Fibroblast of villous mesenchyme (primary cell): ENCODE data around the gene SLC5A3. TPM values are rescaled to one million over a fixed set of nuclear protein-coding genes. Genes with fewer than 3 reads are reported as not detected.

ENCODE experiments used
- DNase-seq: peaks from one replicate; pipeline ENCODE4 v3.0.0-alpha.2; 2010; ENCODE audit warnings: low read depth
- H3K4me3 ChIP-seq: 2 replicates; pipeline ENCODE4 v1.5.1; 2011; ENCODE audit warnings: low read depth, mild to moderate bottlenecking, low read length
- total RNA-seq: library from RNA; depleted of rRNA; stranded (reverse); fragments of >200 nt; gene quantifications from 2 replicates; pipeline ENCODE4 v1.2.3, GENCODE V29; 2012
- TF ChIP-seq, protein P1 (sequence below): IDR thresholded peaks from 2 replicates; pipeline ENCODE4 v1.5.1; 2012; ENCODE audit warnings: low read depth, mild to moderate bottlenecking, low read length; ENCODE audit not compliant: insufficient read depth

SLC5A3 gene
- 31.6 and 142 TPM in 2 replicates for total RNA-seq

DNA sequence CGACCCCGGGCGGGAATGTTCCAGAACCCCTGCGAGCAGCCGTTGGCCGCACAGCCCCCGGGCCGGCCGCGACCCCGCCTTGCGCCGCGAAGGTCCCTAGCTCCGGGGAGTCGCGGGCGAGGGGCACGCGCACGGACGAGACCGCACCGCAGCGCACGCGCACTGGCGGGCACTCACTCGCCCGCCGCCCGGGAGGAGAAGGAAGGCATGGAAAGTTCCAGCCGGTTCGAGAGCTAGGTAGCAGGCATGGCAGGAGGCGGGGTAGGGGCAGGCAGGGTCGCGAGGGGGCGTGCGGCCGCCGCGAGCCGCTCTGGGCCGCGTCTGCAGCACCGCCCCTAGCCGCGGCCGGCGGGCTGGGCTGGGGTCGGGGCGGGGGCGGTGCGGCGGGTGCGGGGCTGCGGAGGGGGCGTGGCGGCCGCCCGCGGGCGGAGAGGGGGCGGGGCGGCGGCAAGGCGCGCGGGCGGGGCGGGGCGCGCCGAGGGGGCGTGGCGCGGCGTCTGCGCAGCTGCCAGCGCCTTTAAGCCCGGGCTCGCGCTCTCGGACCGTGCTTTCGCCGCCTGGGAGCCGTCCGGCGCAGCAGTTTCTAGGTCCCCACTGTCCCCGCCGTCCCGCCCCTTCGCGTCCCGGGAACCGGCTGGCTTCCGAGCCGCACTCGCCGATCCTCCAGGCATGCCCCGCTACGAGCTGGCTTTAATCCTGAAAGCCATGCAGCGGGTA lies at the start of gene SLC5A3, which contains the start of gene MRPS6:
Gene SLC5A3, plus strand, starts transcription at position 547 of the 717 bp plus-strand sequence. CDS start 21,621 bp downstream, outside the sequence.
Gene MRPS6, plus strand, starts transcription at position 547 of the 717 bp plus-strand sequence. Its CDS starts 123 bp downstream, at position 670.
- TF ChIP-seq, protein P1, sequence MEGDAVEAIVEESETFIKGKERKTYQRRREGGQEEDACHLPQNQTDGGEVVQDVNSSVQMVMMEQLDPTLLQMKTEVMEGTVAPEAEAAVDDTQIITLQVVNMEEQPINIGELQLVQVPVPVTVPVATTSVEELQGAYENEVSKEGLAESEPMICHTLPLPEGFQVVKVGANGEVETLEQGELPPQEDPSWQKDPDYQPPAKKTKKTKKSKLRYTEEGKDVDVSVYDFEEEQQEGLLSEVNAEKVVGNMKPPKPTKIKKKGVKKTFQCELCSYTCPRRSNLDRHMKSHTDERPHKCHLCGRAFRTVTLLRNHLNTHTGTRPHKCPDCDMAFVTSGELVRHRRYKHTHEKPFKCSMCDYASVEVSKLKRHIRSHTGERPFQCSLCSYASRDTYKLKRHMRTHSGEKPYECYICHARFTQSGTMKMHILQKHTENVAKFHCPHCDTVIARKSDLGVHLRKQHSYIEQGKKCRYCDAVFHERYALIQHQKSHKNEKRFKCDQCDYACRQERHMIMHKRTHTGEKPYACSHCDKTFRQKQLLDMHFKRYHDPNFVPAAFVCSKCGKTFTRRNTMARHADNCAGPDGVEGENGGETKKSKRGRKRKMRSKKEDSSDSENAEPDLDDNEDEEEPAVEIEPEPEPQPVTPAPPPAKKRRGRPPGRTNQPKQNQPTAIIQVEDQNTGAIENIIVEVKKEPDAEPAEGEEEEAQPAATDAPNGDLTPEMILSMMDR = no peak
- H3K4me3 ChIP-seq = peak within 1 kb of the TSS; percentile 87
- peak; percentile 88 for DNase-seq

DNA sequence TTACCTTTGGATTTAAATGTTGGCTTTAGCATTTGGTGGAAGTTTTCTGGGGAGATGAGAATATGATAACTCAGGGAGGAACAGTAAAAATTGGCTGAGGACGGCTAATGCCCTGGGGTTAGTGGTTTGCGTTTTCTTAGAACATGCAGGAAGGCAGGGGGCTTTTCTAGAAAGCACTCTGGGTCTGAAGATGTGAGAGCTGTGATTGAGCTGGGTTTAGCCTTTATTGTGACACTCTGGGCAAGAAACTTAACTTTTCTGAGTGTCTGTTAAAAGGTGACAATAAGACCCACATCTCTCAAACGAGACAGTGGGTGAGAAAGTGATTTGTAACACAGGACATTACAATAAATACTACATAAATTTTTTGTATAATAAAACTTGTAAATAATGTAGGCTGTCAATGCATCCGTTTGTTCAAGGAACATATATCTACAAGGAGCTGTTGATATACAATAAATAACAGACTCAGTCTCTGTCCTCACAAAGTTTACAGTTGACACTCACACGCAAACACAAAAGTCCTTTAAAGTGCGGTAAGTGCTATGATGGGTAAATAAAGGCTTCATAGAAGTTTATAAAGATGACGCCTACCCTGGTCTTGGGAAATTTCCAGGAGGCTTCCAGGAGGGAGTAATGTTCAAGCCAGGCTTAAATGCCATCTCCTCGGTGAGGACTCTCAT lies 49.5 kb upstream of the SLC5A3 start:
- no peak for DNase-seq
- TF ChIP-seq, protein P1 = no peak
- H3K4me3 ChIP-seq = no peak overlapping the region

- TF ChIP-seq, protein P1 = no peak
- no peak overlapping the region for H3K4me3 ChIP-seq
- DNase-seq = no peak
Observed at GRCh38 chr21:34024374-34024693, 49.0 kb upstream of the SLC5A3 start.

DNA sequence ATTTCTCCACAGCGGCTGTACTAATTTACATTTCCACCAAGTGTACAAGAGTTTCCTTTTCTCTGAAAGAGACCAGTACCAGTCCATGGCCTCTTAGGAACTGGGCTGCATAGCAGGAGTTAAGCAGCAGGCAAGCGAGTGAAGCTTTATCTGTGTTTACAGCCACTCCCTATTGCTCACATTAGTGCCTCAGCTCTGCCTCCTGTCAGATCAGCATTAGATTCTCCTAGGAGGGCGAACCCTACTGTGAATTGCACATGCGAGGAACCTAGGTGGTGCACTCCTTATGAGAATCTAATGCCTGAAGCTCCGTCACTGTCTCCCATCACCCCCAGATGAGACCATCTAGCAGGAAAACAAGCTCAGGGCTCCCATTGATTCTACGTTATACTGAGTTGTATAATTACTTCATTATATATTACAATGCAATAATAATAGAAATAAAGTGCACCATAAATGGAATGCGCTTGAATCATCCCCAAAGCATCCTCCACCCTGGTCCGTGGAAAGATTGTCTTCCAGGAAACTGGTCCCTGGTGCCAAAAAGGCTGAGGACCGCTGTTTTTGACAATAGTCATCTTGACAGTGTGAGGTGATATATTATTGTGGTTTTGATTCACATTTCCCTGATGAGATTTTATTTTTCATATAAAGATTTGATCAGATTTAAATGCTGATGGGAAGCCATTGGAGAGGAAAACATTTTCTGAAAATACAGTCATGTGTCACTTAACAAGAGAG lies 45.5 kb upstream of the SLC5A3 start:
- TF ChIP-seq, protein P1 = no peak
- H3K4me3 ChIP-seq = no peak overlapping the region
- DNase-seq = no peak

DNA sequence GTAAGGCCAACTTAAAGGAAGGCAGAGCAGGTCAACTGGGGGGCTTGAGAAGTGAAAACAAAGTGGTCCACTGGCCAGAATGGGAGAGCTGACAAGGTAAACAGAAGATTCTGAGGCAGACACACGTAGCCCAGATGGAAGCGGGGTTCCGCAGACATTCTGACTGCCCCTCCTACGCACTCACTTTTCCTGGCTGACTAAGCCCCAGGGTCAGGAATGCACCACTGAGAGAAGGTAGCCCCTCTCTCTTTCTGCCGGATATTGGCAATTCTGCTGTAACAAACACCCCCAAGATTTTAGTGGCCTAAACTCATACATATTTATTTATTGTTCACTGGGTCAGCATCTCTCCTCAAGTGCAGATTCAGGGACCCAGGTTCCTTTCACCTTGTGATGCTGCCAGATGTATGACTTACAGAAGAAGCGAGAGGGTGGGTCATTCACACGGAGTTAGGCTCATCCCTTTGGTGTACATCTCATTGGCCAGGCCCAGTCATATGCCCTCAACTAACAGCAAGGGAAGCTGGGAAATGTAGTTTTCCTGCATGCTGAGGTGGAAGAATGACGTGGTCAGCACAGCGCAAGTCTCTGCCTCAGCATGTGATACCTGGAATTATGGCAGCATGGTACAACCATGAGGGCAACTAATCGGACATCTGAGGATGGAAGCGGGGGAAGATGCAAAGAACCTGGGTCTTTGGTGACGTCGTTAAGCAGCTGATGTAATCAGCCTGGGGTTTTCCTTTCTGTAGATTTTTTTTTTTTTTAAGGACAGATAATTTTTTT lies 43.4 kb upstream of the SLC5A3 start:
- peak overlapping the region; percentile 37 for H3K4me3 ChIP-seq
- DNase-seq = peak; percentile 90
- TF ChIP-seq, protein P1 = no peak

DNA sequence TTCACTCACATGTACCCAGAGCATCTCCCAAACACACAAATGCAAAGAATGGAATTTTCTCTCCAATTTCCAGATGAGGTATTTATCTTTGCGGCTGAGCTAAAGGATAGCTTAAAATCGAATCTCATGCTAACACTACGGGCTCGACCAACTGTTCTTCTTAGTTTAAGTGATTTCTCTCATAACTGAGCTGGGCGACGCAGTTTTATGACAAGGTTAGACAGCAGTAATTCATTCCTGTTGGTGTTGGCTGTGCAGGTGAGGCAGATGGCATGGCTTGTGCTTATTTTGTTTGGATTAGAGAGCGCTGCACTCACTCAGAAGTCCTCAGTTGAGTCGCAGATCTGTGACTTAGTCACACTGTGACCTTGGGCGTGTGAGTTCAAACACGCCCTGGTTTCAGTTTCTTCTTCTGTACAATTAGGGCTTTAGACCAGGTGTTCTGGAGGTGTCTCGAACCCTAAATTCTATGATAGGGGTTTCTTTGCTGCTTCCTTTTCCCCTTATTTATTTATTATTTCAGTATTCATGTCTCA lies 41.5 kb upstream of the SLC5A3 start:
- no peak for DNase-seq
- TF ChIP-seq, protein P1 = no peak
- no peak overlapping the region for H3K4me3 ChIP-seq
